K562 (cell line): ENCODE data around the gene VSIG10L2. TPM values are rescaled to one million over a fixed set of nuclear protein-coding genes. Genes with fewer than 3 reads are reported as not detected.

ENCODE experiments used
- ATAC-seq: fragments of 200-7000 bp; cut with Tn5 transposase; 3 replicates; pipeline ENCODE4 v1.9.1; 2020; ENCODE audit warnings: moderate library complexity
- BruUV-seq: library from RNA; stranded (reverse); fragments of 400-500 nt; replicated peaks from 2 replicates; lab custom pipeline; 2021; lab: Mats Ljungman, UMichigan
- CTCF ChIA-PET: fragments of 300-600 bp; formaldehyde crosslinking; extraction: SDS; loops from one replicate; lab custom pipeline; 2021; ENCODE audit warnings: low intra/inter-chr PET ratio; lab: Yijun Ruan, JAX
- POLR2A ChIA-PET: fragments of 300-600, 350-650 bp; sonication (Branson Sonifier 250); formaldehyde crosslinking; extraction: SDS; loops from one replicate; lab custom pipeline; 2021; ENCODE audit warnings: antibody characterized with exemption, inconsistent platforms; lab: Yijun Ruan, JAX
- DNase-seq, 4 experiments: peaks; one replicate each; pipeline versions ENCODE4 v3.0.0 to v3.0.0-alpha.2; 2011 to 2018; ENCODE audit warnings: low spot score in 3 of 4, mixed read lengths in 3 of 4; ENCODE audit errors: extremely low read depth in 1 of 4
- FAIRE-seq: peaks from 2 replicates; lab custom pipeline; 2011; peaks lifted over from hg19 to GRCh38; lab: Jason Lieb, UNC
- H2AFZ ChIP-seq: 2 replicates; pipeline ENCODE4 v1.6.0; 2011; ENCODE audit warnings: low read depth, low read length, control low read depth, inconsistent platforms
- H3K27ac ChIP-seq: fragments of 200-600 bp; 3 replicates; pipeline ENCODE4 v1.8.0; 2011; ENCODE audit warnings: low read depth, mild to moderate bottlenecking, control low read depth, inconsistent platforms, low read length, moderate library complexity, mixed read lengths; ENCODE audit errors: extremely low read depth
- H3K27me3 ChIP-seq, 2 experiments: fragments of 300-600 bp in 1 of 2; 2 replicates in 1 of 2; 3 replicates in 1 of 2; pipeline versions ENCODE4 v1.6.0 to v1.8.0; 2011; ENCODE audit warnings: inconsistent platforms in 2 of 2, low read length in 2 of 2, mild to moderate bottlenecking in 1 of 2, mixed read lengths in 1 of 2, moderate library complexity in 1 of 2; ENCODE audit not compliant: control insufficient read depth in 2 of 2, insufficient read depth in 2 of 2
- H3K36me3 ChIP-seq: fragments of 300-600 bp; 3 replicates; pipeline ENCODE4 v1.8.0; 2011; ENCODE audit warnings: mild to moderate bottlenecking, low read length, inconsistent platforms; ENCODE audit not compliant: control insufficient read depth, insufficient read depth
- H3K4me1 ChIP-seq, 2 experiments: fragments of 200-600 bp in 1 of 2; replicated peaks in 1 of 2; 2 replicates in 1 of 2; 3 replicates in 1 of 2; pipeline versions ENCODE4 v1.5.1 to v1.8.0; 2011; ENCODE audit warnings: inconsistent platforms in 2 of 2, low read length in 2 of 2, mild to moderate bottlenecking in 1 of 2, mixed read lengths in 1 of 2, moderate library complexity in 1 of 2; ENCODE audit not compliant: control insufficient read depth in 2 of 2, insufficient read depth in 2 of 2
- H3K4me2 ChIP-seq: 2 replicates; pipeline ENCODE4 v1.6.1; 2011; ENCODE audit warnings: low read length, control low read depth, inconsistent platforms, mixed read lengths; ENCODE audit not compliant: insufficient read depth
- H3K4me3 ChIP-seq: fragments of 200-600 bp; sonication (generic), shearing (Covaris generic); 2 replicates; pipeline ENCODE4 v1.5.1; 2016; ENCODE audit warnings: control low read depth, inconsistent platforms
- H3K79me2 ChIP-seq: fragments of 200-600 bp; 3 replicates; pipeline ENCODE4 v1.8.0; 2011; ENCODE audit warnings: low read length, inconsistent platforms; ENCODE audit not compliant: control insufficient read depth, insufficient read depth
- H3K9ac ChIP-seq, 2 experiments: 2 replicates each; pipeline versions ENCODE4 v1.6.0 to v1.6.1; 2011; ENCODE audit warnings: low read depth in 2 of 2, low read length in 2 of 2, control low read depth in 1 of 2, inconsistent platforms in 1 of 2, mild to moderate bottlenecking in 1 of 2, mixed read lengths in 1 of 2; ENCODE audit not compliant: insufficient read depth in 1 of 2
- H3K9me1 ChIP-seq: one replicate; pipeline ENCODE4 v1.6.0; 2011; ENCODE audit warnings: inconsistent platforms, mild to moderate bottlenecking, low read length, moderate library complexity; ENCODE audit not compliant: control insufficient read depth, insufficient read depth
- H3K9me3 ChIP-seq: replicated peaks from 2 replicates; pipeline ENCODE4 v1.5.1; 2011; ENCODE audit warnings: low read depth, low read length, inconsistent platforms; ENCODE audit not compliant: control insufficient read depth, insufficient read depth
- H4K20me1 ChIP-seq: replicated peaks from 2 replicates; pipeline ENCODE4 v1.6.1; 2011; ENCODE audit warnings: low read length, inconsistent platforms, mixed read lengths; ENCODE audit not compliant: control insufficient read depth, insufficient read depth
- CREBBP ChIP-seq: IDR thresholded peaks from one replicate; pipeline ENCODE4 v1.6.1; 2012; ENCODE audit warnings: low read depth, mild to moderate bottlenecking, control low read depth, inconsistent platforms, low read length
- FOSL1 ChIP-seq: fragments of 200-800 bp; sonication (Bioruptor generic); conservative IDR thresholded peaks from 2 replicates; pipeline ENCODE4 v1.6.1; 2016; ENCODE audit warnings: missing genetic modification characterization, missing compliant biosample characterization
- HIVEP1 ChIP-seq: fragments of 250-450 bp; sonication (Bioruptor Pico); IDR thresholded peaks from 2 replicates; pipeline ENCODE4 v1.4.0; 2020; ENCODE audit warnings: mild to moderate bottlenecking
- HNRNPUL1 ChIP-seq: fragments of 200-400 bp; formaldehyde crosslinking; IDR thresholded peaks from 2 replicates; pipeline ENCODE4 v1.6.1; 2017; ENCODE audit warnings: low read length
- NCOA6 ChIP-seq: fragments of 450-650 bp; IDR thresholded peaks from 2 replicates; pipeline ENCODE4 v1.6.1; 2017; ENCODE audit warnings: mild to moderate bottlenecking
- NR4A1 ChIP-seq, 2 experiments: fragments of 250-450 bp in 1 of 2; fragments of 450-650 bp in 1 of 2; sonication (Bioruptor Pico) in 1 of 2; IDR thresholded peaks; 2 replicates each; pipeline versions ENCODE4 v1.4.0 to v1.6.1; 2016 to 2020; ENCODE audit warnings: mild to moderate bottlenecking in 2 of 2, missing compliant biosample characterization in 1 of 2, missing genetic modification characterization in 1 of 2, moderate library complexity in 1 of 2
- STAT5A ChIP-seq: IDR thresholded peaks from 2 replicates; pipeline ENCODE4 v1.6.1; 2012; ENCODE audit warnings: low read length, inconsistent platforms, borderline replicate concordance
- ZBTB7A ChIP-seq: IDR thresholded peaks from 2 replicates; pipeline ENCODE4 v1.6.1; 2011; ENCODE audit warnings: low read depth, mild to moderate bottlenecking, low read length, moderate library complexity, borderline replicate concordance; ENCODE audit not compliant: control insufficient read depth
- ZNF12 ChIP-seq: sonication (generic); formaldehyde crosslinking; IDR thresholded peaks from 2 replicates; pipeline ENCODE4 v1.4.0; 2020; ENCODE audit warnings: mild to moderate bottlenecking, missing genetic modification reagents
- WGBS: fragments of 100-300 bp; shearing (Covaris generic); methylation state at CpG from one replicate; pipeline ENCODE4 v1.1.6; 2016; ENCODE audit warnings: low coverage, mixed read lengths; ENCODE audit not compliant: insufficient coverage; ENCODE audit errors: missing lambda C conversion rate; 5-methylcytosine and 5-hydroxymethylcytosine counted together
- in situ Hi-C: fragments of 300-500 bp; cut with MboI; formaldehyde crosslinking; loops from 4 replicates; pipeline ENCODE4 v1.15.0; 2018; ENCODE audit warnings: inconsistent platforms, mixed read lengths
- intact Hi-C: fragments of 100-400 bp; cut with micrococcal nuclease; formaldehyde crosslinking; loops from 2 replicates; pipeline ENCODE4 v1.14.2; 2022
- polyA plus RNA-seq, 8 experiments: library from polyadenylated mRNA; depleted of rRNA in 4 of 8; stranded (reverse) in 5 of 8; unstranded in 3 of 8; fragments of >200 nt; fragmentation: Nextera tagmentation in 2 of 8; fragmentation: Illumina TruSeq in 1 of 8; extraction: Ambion mirVana in 2 of 8; extraction: Trizol in 1 of 8; gene quantifications; 2 replicates each; pipeline versions ENCODE4 v1.2.1 to v1.2.3, GENCODE V29; 2011 to 2014; ENCODE audit warnings: inconsistent platforms in 1 of 8, missing spikeins in 1 of 8
- total RNA-seq, 7 experiments: library from RNA; depleted of rRNA in 6 of 7; stranded (reverse); fragments of >200 nt in 6 of 7; fragmentation: Illumina TruSeq in 2 of 7; extraction: Trizol in 2 of 7; gene quantifications; 2 replicates each; pipeline versions ENCODE4 v1.2.1 to v1.2.3, GENCODE V29; 2011 to 2021; ENCODE audit warnings: low replicate concordance in 1 of 7
- TF ChIP-seq, protein P1 (sequence below): fragments of 250-450 bp; sonication (Bioruptor Pico); IDR thresholded peaks from 2 replicates; pipeline ENCODE4 v1.9.0; 2021; ENCODE audit warnings: mild to moderate bottlenecking
- TF ChIP-seq, protein P2 (sequence below): fragments of 450-650 bp; IDR thresholded peaks from 2 replicates; pipeline ENCODE4 v1.6.1; 2017; ENCODE audit warnings: antibody characterized with exemption, mild to moderate bottlenecking
- TF ChIP-seq, protein P3 (sequence below): fragments of 250-450 bp; sonication (Bioruptor Pico); IDR thresholded peaks from 2 replicates; pipeline ENCODE4 v1.4.0; 2020; ENCODE audit warnings: borderline replicate concordance
- TF ChIP-seq, protein P4 (sequence below): fragments of 250-450 bp; sonication (Bioruptor Pico); IDR thresholded peaks from 2 replicates; pipeline ENCODE4 v1.4.0; 2020; ENCODE audit warnings: mild to moderate bottlenecking

The VSIG10L2 gene
- total and polyA plus RNA-seq, 9 of the 15 experiments (the other 6 are each of a cell fraction or from before 2014, with no cell fraction given), result not detected

GRCh38 chr11:125930076-125930450 lies 15.8 kb upstream of the VSIG10L2 start:
- no peak overlapping the region for H3K4me2 ChIP-seq
- H3K9ac ChIP-seq, result no peak overlapping the region
- no peak for FAIRE-seq
- TF ChIP-seq NR4A1 (CRISPR knock-in tag; IDR thresholded peaks at IDR 0.05) (no peak), NR4A1 (tag; IDR thresholded peaks at IDR 0.05) (no peak), FOSL1 (no peak), ZNF12 (CRISPR knock-in tag) (no peak), NCOA6 (no peak), ZBTB7A (no peak), STAT5A (no peak), HIVEP1 (CRISPR knock-in tag) (no peak), CREBBP (no peak), HNRNPUL1 (no peak)
- TF ChIP-seq, protein P1, sequence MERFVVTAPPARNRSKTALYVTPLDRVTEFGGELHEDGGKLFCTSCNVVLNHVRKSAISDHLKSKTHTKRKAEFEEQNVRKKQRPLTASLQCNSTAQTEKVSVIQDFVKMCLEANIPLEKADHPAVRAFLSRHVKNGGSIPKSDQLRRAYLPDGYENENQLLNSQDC, result no peak
- TF ChIP-seq, protein P2, sequence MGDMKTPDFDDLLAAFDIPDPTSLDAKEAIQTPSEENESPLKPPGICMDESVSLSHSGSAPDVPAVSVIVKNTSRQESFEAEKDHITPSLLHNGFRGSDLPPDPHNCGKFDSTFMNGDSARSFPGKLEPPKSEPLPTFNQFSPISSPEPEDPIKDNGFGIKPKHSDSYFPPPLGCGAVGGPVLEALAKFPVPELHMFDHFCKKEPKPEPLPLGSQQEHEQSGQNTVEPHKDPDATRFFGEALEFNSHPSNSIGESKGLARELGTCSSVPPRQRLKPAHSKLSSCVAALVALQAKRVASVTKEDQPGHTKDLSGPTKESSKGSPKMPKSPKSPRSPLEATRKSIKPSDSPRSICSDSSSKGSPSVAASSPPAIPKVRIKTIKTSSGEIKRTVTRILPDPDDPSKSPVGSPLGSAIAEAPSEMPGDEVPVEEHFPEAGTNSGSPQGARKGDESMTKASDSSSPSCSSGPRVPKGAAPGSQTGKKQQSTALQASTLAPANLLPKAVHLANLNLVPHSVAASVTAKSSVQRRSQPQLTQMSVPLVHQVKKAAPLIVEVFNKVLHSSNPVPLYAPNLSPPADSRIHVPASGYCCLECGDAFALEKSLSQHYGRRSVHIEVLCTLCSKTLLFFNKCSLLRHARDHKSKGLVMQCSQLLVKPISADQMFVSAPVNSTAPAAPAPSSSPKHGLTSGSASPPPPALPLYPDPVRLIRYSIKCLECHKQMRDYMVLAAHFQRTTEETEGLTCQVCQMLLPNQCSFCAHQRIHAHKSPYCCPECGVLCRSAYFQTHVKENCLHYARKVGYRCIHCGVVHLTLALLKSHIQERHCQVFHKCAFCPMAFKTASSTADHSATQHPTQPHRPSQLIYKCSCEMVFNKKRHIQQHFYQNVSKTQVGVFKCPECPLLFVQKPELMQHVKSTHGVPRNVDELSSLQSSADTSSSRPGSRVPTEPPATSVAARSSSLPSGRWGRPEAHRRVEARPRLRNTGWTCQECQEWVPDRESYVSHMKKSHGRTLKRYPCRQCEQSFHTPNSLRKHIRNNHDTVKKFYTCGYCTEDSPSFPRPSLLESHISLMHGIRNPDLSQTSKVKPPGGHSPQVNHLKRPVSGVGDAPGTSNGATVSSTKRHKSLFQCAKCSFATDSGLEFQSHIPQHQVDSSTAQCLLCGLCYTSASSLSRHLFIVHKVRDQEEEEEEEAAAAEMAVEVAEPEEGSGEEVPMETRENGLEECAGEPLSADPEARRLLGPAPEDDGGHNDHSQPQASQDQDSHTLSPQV, result no peak
- TF ChIP-seq, protein P3, sequence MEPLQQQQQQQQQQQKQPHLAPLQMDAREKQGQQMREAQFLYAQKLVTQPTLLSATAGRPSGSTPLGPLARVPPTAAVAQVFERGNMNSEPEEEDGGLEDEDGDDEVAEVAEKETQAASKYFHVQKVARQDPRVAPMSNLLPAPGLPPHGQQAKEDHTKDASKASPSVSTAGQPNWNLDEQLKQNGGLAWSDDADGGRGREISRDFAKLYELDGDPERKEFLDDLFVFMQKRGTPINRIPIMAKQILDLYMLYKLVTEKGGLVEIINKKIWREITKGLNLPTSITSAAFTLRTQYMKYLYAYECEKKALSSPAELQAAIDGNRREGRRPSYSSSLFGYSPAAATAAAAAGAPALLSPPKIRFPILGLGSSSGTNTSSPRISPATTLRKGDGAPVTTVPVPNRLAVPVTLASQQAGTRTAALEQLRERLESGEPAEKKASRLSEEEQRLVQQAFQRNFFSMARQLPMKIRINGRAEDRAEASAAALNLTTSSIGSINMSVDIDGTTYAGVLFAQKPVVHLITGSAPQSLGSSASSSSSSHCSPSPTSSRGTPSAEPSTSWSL (CRISPR knock-in tag), result no peak
- TF ChIP-seq, protein P4, sequence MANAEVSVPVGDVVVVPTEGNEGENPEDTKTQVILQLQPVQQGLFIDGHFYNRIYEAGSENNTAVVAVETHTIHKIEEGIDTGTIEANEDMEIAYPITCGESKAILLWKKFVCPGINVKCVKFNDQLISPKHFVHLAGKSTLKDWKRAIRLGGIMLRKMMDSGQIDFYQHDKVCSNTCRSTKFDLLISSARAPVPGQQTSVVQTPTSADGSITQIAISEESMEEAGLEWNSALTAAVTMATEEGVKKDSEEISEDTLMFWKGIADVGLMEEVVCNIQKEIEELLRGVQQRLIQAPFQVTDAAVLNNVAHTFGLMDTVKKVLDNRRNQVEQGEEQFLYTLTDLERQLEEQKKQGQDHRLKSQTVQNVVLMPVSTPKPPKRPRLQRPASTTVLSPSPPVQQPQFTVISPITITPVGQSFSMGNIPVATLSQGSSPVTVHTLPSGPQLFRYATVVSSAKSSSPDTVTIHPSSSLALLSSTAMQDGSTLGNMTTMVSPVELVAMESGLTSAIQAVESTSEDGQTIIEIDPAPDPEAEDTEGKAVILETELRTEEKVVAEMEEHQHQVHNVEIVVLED (CRISPR knock-in tag), result no peak
- TF ChIP-seq, all 486 proteins: peak for 0
- Histone ChIP-seq H3K9me3 (no peaks in the 10 kb centered on the region), H3K36me3 (no peaks in the 10 kb centered on the region), H3K27me3 (peaks cover 7 to 26% of the 10 kb centered on the region in 2 experiments; a peak in 4 of 5 replicates), H3K4me3 (no peak overlapping the region), H4K20me1 (no peaks in the 10 kb centered on the region), H3K79me2 (no peaks in the 10 kb centered on the region), H2AFZ (no peak overlapping the region), H3K4me1 (peaks cover 4 to 9% of the 10 kb centered on the region in 2 experiments; a peak in 4 of 5 replicates), H3K9me1 (no peaks in the 10 kb centered on the region), H3K27ac (no peak overlapping the region)
- intact Hi-C loops, result no loop called here
- WGBS, result 35% methylated on average over 11 of the region's 11 CpGs
- in situ Hi-C loops, result no loop called here
- CTCF ChIA-PET, result no interaction called here
- POLR2A ChIA-PET, result interaction anchor here (0.6 to 0.7 kb wide), 2 partner anchors 13 to 608 kb away, joined by 3 read pairs; no protein-coding TSS in a partner anchor
- DNase-seq (no peak), ATAC-seq (no peak)
- BruUV-seq, result no TSS peak
